ENCODE results near the gene AQP1.

AQP1 gene

GRCh38 chr7:30911561-30911969 lies at the start of gene AQP1:
Gene AQP1, plus strand, starts transcription at chr7:30911853. Its CDS starts 57 bp downstream, at chr7:30911910.
- no peak for DNase-seq

GRCh38 chr7:30862995-30863705 lies 48.5 kb upstream of the AQP1 start:
- DNase-seq = no peak

- no peak for DNase-seq
Measured at GRCh38 chr7:30863706-30864035, 48.0 kb upstream of the AQP1 start.

DNA sequence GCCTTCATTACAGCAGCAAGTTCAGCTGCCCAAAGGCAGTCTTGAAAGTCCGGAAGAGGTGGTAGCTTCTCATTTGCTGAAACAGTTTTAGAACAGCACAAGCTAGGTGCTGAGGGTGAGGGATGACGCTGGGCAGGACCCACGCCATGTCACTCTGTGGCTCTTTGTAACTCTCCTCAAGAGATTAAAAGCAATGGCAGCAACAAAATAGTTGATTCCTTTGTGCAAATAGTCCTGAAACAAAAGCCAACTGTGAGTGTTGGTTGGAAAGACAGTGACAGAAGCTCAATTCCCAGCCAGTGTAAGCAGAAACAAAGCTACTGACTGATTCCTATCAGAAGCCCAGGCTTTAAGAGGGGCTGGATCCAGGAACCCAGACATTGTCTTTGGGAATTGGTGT lies 47.6 kb upstream of the AQP1 start:
- no peak for DNase-seq

GRCh38 chr7:30865076-30865475 lies 46.6 kb upstream of the AQP1 start:
- DNase-seq = no peak

GRCh38 chr7:30865821-30866220 lies 45.8 kb upstream of the AQP1 start:
- no peak for DNase-seq

DNA sequence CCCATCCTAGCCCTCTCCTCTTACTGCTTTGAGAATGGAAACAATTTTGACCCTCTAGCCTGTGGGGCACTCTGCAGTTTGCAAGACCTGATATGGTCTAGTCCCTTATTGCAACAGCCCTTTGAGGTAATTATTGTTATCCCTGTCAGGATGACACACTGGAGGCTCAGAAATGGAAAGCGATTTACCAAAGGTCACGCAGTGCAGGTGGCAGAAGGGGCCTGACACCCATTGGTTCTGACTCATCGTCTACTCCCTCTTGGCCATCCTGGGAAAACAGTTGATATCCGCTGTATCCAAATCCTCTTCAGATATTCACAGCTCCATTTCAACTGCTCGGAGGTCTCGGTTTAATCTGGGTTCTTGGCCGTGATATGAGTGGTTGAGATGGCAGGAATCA lies 44.7 kb upstream of the AQP1 start:
- no peak for DNase-seq

GRCh38 chr7:30867483-30867882 lies 44.2 kb upstream of the AQP1 start:
- DNase-seq = no peak

DNA sequence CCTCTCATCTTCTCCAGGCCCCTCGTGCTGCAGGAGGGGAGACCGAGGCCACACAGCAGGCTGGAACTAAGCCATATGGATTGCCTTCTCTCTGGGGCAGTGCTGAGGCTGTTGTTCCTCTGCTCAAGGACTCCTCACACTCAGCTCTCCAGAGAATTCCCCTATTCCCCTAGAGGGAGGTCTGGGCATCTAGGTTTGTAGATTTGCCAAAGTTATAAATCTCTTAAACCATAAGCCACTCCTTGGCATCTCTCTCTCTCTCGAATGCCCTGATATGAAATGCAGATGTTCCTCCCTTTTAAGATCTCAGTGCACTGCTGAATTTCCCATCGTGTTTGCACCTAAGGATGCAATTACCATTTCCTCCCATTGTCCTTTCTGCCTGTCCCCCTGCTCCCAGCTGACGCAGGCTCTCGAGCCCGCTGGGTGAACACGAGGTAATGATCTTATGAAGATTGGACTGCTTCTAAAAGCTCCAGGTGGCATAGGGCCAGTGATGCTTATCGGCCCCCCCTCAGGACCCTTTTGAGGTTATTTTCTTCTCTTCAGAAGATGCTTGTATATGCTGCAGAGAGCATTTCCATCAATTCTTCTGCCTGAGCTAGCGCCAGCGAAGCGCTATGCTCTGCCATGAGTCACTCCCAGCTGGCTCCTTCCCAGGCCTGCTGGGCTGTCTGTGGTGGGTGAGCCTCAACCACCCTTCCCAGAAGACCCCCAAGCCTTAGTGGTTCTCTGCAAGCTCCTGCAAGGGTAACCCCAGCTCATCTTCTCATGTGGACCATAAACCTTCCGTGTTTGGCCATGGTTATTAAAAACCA lies 41.6 kb upstream of the AQP1 start:
- no peak for DNase-seq

GRCh38 chr7:30870821-30871518 lies 40.7 kb upstream of the AQP1 start:
- no peak for DNase-seq

DNA sequence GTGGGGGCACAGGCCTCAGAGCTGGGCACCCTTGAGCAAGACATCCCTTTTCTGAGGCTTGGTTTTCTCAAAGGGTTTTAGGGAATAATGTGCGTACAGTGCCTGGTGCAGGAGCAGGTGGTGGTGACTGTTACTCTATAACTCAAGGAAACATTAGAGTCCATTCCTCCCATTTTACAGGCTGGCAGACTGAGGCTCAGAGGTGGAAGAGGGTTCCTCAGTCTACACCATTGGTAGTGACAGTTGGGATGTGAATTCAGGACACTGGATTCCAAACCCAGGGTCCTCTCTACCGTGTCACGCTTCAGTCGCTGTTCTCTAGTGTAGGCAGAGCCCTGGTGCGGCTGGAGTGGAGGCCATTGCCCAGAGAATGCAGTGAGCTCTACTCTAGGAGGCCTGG lies 40.0 kb upstream of the AQP1 start:
- no peak for DNase-seq

- DNase-seq = no peak
Measured at GRCh38 chr7:30873207-30873606, 38.4 kb upstream of the AQP1 start.

DNA sequence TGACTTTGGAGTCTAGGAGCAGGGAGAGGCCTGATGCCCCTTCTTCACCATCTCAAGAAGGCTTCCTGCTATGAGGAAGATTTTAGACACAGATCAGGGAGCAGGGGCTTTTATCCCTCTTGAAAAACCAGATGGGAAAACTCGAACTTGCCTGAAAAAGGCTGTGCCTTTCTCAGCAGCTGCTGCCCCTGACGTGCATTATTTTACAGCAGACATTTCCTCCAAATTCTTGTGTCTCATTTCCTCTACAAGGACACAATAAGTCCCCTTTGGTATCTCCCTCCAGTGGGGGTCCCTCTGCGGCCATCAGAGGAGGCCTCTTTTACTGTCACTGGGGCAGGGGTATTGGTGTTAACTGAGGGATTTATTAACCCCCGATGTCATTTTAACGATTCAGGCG lies 38.0 kb upstream of the AQP1 start:
- no peak for DNase-seq

- no peak for DNase-seq
Measured at GRCh38 chr7:30874656-30875302, 36.9 kb upstream of the AQP1 start.

GRCh38 chr7:30877015-30877769 lies 34.5 kb upstream of the AQP1 start:
- DNase-seq = no peak

GRCh38 chr7:30877993-30878392 lies 33.7 kb upstream of the AQP1 start:
- DNase-seq = no peak

DNA sequence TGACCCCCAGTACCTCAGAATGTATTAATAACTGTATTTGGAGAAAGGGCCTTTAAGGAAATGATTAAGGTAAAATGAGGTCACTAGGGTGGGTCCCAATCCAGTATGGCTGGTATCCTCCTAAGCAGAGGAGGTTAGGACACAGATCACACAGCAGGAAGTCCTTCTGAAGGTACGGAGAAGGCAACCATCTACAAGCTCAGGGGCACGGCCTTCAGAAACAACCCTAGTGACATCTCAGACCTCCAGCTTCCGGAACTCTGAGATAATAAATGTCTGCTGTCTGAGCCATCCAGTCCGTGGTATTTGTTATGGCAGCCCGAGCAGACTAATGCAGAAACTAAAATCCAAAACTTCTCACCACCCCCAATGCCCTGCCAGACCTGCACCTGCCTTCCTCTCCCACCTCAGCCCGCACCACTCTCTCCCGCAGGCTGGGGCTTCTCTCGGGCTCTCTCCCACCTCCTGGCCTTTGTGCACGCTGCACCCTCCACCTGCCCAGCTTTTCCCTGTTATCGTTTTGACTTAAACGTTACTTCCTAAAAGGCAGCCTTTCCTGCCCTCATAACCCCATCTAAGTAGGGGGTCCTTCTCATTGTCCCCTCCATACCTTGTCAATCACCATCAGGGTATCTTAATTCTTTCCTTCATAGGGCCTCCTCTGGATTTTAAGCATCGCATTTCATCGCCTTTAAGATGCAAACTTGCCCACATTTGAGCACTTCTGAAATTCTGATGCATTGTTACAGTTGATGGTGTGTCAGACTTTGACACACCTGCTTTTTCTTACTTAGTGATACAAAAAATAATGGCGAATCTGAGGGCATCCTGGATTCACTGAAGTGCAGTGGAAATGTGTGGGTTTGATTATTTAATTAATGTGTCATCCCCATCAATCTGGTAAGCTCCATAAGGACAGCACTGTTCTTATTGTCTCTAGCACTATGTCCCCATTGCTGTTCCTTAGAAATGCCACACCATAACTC lies 32.2 kb upstream of the AQP1 start:
- no peak for DNase-seq

GRCh38 chr7:30880125-30880720 lies 31.4 kb upstream of the AQP1 start:
- DNase-seq = no peak

DNA sequence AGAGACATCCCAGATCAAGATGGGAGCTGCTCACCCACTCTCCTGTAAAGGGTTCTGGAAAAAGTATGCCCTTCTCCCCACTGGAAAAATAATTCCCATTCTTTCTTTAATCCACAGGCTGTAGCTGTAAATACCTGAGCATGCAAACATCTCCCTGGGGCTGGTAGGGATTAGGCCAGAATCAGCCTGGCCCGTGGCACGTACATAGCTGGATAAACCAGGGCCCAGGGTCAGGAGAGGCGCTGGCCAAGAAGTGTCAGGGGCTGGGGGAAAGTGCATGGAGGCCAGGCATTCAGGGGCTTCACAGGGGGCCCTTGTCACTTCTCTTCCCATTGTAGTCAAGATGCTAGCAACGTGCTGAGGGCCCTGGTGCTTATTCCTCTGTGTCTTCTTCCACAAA lies 30.7 kb upstream of the AQP1 start:
- DNase-seq = no peak

- DNase-seq = no peak
Measured at GRCh38 chr7:30881448-30881847, 30.2 kb upstream of the AQP1 start.

- DNase-seq = no peak
Measured at GRCh38 chr7:30884881-30885280, 26.8 kb upstream of the AQP1 start.
